GM21619 (cell line): Measurements from ENCODE around the gene HLA-DQB2.
"Not testable (repeated sequence)": the region's sequence is repeated elsewhere in the genome, so short reads cannot be mapped to it uniquely, and the experiment has no call there.

Experiments used
- ATAC-seq: cut with Tn5 transposase; IDR thresholded peaks from one replicate; pipeline ENCODE4 v1.9.1; 2021; ENCODE audit not compliant: unreplicated experiment

HLA-DQB2 gene

GRCh38 chr6:32763421-32763820, at the start of gene HLA-DQB2:
Gene HLA-DQB2, minus strand, starts transcription at chr6:32763532. Its CDS starts 62 bp downstream, at chr6:32763470.
- ATAC-seq = no peak

GRCh38 chr6:32809171-32809570, 45.8 kb upstream of the HLA-DQB2 start:
- no peak for ATAC-seq

- no peak for ATAC-seq
Observed at GRCh38 chr6:32807020-32807580, 43.8 kb upstream of the HLA-DQB2 start.

GRCh38 chr6:32805404-32805803, 42.1 kb upstream of the HLA-DQB2 start:
- not testable (repeated sequence) for ATAC-seq

- no peak for ATAC-seq
Observed at GRCh38 chr6:32803416-32803815, 40.1 kb upstream of the HLA-DQB2 start.

- no peak for ATAC-seq
Observed at GRCh38 chr6:32799740-32800139, 36.4 kb upstream of the HLA-DQB2 start.

GRCh38 chr6:32799168-32799567, 35.8 kb upstream of the HLA-DQB2 start:
- no peak for ATAC-seq

- ATAC-seq = no peak
Observed at GRCh38 chr6:32796848-32797776, 33.8 kb upstream of the HLA-DQB2 start.

GRCh38 chr6:32794510-32794909, 31.2 kb upstream of the HLA-DQB2 start:
- no peak for ATAC-seq

- ATAC-seq = no peak
Observed at GRCh38 chr6:32792901-32793435, 29.6 kb upstream of the HLA-DQB2 start.

GRCh38 chr6:32790306-32790705, 27.0 kb upstream of the HLA-DQB2 start:
- no peak for ATAC-seq

- no peak for ATAC-seq
Observed at GRCh38 chr6:32785781-32786533, 22.6 kb upstream of the HLA-DQB2 start.

- not testable (repeated sequence) for ATAC-seq
Observed at GRCh38 chr6:32782923-32783322, 19.6 kb upstream of the HLA-DQB2 start.

- no peak for ATAC-seq
Observed at GRCh38 chr6:32779036-32779435, 15.7 kb upstream of the HLA-DQB2 start.

- no peak for ATAC-seq
Observed at GRCh38 chr6:32775071-32775470, 11.7 kb upstream of the HLA-DQB2 start.

- ATAC-seq = no peak
Observed at GRCh38 chr6:32774426-32774825, 11.1 kb upstream of the HLA-DQB2 start.

- ATAC-seq = no peak
Observed at GRCh38 chr6:32772656-32773055, 9.3 kb upstream of the HLA-DQB2 start.

GRCh38 chr6:32764048-32764447, 716 bp upstream of the HLA-DQB2 start:
- ATAC-seq = no peak

GRCh38 chr6:32761548-32761947, 1.8 kb downstream of the HLA-DQB2 start:
- ATAC-seq = no peak

GRCh38 chr6:32761072-32761471, 2.3 kb downstream of the HLA-DQB2 start:
- ATAC-seq = no peak

- ATAC-seq = no peak
Observed at GRCh38 chr6:32759669-32760068, 3.7 kb downstream of the HLA-DQB2 start.
